ENCODE results near the gene PTPN5. TPM values are rescaled to one million over a fixed set of nuclear protein-coding genes. Genes with fewer than 3 reads are reported as not detected.

Gene PTPN5
- total and polyA plus RNA-seq, 9 donors = 0.43 to 9.5 (median 1.5) TPM

DNA sequence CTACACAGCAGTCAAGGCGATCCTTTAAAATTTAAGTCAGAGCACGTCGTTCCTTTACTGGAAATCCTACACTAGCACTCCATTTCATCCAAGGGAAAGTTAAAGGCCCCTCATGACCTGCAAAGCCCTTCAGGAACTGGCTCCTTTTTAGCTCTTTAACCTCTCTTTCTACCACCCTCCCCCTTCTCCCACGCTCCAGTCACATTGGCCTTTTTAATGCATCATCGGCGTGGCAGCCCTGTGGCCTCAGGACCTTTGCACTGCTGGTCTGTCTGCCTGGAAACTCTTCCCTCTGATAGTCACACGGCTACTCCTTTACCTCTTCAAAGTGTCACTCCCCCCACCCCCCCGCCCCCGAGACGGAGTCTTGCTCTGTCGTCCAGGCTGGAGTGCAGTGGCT is 1.2 kb upstream of the PTPN5 start:
- Histone ChIP-seq H3K4me1 (ENCODE audit: insufficient read depth) (peaks cover 3% of the 10 kb centered on the region), H3K9me3 (no peaks in the 10 kb centered on the region), H3K4me3 (no peak overlapping the region), H3K27me3 (no peaks in the 10 kb centered on the region), H3K36me3 (no peaks in the 10 kb centered on the region), H3K27ac (no peak overlapping the region)
- DNase-seq = no peak
- intact Hi-C loops (cut with DNase I) = no loop called here
- 54 to 61% (median 56%) methylated on average over 11 of the region's 11 CpGs for WGBS, 3 donors
- no peak for TF ChIP-seq EP300 (IDR thresholded peaks at IDR 0.05)
- no peak for TF ChIP-seq POLR2A (IDR thresholded peaks at IDR 0.05)
- no peak for TF ChIP-seq CTCF (IDR thresholded peaks at IDR 0.05)

DNA sequence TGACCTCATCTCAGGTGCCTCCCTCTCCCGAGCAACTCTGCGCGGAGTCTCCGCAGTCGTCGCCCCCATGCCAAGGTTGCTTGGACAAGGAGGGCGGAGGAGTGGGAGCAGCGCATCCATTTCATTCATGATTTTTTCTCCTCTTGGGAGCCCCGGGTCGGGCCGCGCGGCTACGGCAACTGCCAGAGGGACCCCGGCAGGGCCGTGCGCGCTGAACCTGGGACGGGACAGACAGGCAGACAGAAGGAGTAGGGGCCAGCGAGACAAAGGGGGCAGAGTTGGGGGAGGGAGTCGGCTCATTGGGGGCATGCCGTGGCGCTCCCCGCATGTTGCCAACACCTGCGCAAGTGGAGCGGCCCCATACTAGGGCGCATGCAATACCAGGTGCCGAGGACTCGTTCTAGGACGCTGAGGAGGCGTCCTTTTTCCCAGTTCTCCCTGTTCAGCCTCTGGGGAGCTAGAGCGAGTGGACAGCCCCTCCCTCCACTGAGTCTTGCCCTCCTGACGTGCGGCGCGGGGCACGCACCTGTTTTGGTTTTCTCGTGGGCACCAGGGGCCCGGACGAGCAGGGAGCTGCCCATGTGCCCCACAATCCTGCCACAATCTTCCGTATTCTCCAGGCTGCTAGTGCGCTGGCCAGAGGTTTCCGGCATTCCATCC is 501 bp upstream of the PTPN5 start:
- Histone ChIP-seq H3K36me3 (no peaks in the 10 kb centered on the region), H3K9me3 (no peaks in the 10 kb centered on the region), H3K27me3 (no peaks in the 10 kb centered on the region), H3K27ac (no peak overlapping the region), H3K4me1 (ENCODE audit: insufficient read depth) (peaks cover 3% of the 10 kb centered on the region), H3K4me3 (no peak overlapping the region)
- intact Hi-C loops (cut with DNase I) = no loop called here
- 1 to 2% (median 1%) methylated on average over 41 to 43 of the region's 43 CpGs for WGBS, 3 donors
- TF ChIP-seq POLR2A (IDR thresholded peaks at IDR 0.05) (no peak), CTCF (IDR thresholded peaks at IDR 0.05) (no peak), EP300 (IDR thresholded peaks at IDR 0.05) (no peak)
- DNase-seq = no peak

GRCh38 chr11:18790883-18791206 is 753 bp downstream of the PTPN5 start:
- Histone ChIP-seq H3K4me3 (no peak overlapping the region), H3K27me3 (no peaks in the 10 kb centered on the region), H3K27ac (no peak overlapping the region), H3K9me3 (no peaks in the 10 kb centered on the region), H3K36me3 (no peaks in the 10 kb centered on the region), H3K4me1 (ENCODE audit: insufficient read depth) (peaks cover 3% of the 10 kb centered on the region)
- intact Hi-C loops (cut with DNase I) = no loop called here
- 6 to 8% (median 7%) methylated on average over 17 of the region's 17 CpGs for WGBS, 3 donors
- no peak for TF ChIP-seq EP300 (IDR thresholded peaks at IDR 0.05)
- no peak for TF ChIP-seq CTCF (IDR thresholded peaks at IDR 0.05)
- no peak for TF ChIP-seq POLR2A (IDR thresholded peaks at IDR 0.05)
- DNase-seq = no peak

- TF ChIP-seq CTCF (IDR thresholded peaks at IDR 0.05) (no peak), POLR2A (IDR thresholded peaks at IDR 0.05) (no peak), EP300 (IDR thresholded peaks at IDR 0.05) (no peak)
- Histone ChIP-seq H3K4me3 (no peak overlapping the region), H3K27ac (no peak overlapping the region), H3K36me3 (no peaks in the 10 kb centered on the region), H3K9me3 (no peaks in the 10 kb centered on the region), H3K4me1 (ENCODE audit: insufficient read depth) (peaks cover 3% of the 10 kb centered on the region), H3K27me3 (no peaks in the 10 kb centered on the region)
- 76 to 85% (median 83%) methylated on average over 8 of the region's 8 CpGs for WGBS, 3 donors
- intact Hi-C loops (cut with DNase I) = no loop called here
- no peak for DNase-seq
Measured at GRCh38 chr11:18789942-18790341, 1.7 kb downstream of the PTPN5 start.

Measured in ovary (tissue), 9 donors.